ENCODE data around the gene CASZ1.

The CASZ1 gene

DNA sequence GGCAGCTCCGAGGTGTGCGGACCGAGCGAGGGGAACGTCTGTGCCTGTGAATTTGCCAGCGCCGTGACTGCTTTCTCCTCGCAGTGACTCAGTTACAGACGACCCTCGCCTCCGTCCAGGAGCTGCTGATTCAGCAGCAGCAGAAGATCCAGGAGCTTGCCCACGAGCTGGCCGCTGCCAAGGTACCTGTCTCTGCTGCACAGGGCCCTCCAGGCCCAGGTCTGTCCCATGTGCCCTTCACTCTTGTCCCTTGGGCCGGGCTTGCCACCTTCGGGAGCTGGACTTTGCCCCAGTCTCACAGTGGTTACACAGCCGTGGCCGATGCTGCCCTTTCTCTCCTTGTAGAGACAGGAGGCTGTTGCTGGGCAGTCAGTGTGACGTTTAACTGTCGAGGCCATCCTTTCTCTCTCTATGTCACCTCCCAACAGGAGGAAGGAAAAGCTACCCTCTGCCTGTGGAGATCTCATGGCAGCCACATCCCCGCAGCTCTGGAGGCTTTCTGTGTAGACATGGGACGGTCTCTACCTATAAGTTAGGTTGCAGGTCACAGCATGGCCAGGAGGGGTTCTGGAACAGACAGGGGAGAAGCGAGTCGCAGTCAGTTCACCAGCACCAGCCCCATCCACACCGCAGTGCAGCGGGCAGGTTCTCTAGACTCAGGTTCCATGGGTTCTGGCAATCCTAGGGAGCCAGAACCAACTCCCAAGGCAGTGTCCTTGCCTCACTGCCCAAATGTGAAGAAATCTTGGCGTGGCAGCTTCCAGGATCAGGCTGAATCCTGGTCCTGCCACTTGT lies 172.0 kb downstream of the CASZ1 start:
- DNase-seq (ENCODE audit: extremely low read depth, low read depth), result no peak
- no peak overlapping the region for H3K4me3 ChIP-seq (replicated peaks; ENCODE audit: low read depth, low read length)
- TF ChIP-seq, protein P1, sequence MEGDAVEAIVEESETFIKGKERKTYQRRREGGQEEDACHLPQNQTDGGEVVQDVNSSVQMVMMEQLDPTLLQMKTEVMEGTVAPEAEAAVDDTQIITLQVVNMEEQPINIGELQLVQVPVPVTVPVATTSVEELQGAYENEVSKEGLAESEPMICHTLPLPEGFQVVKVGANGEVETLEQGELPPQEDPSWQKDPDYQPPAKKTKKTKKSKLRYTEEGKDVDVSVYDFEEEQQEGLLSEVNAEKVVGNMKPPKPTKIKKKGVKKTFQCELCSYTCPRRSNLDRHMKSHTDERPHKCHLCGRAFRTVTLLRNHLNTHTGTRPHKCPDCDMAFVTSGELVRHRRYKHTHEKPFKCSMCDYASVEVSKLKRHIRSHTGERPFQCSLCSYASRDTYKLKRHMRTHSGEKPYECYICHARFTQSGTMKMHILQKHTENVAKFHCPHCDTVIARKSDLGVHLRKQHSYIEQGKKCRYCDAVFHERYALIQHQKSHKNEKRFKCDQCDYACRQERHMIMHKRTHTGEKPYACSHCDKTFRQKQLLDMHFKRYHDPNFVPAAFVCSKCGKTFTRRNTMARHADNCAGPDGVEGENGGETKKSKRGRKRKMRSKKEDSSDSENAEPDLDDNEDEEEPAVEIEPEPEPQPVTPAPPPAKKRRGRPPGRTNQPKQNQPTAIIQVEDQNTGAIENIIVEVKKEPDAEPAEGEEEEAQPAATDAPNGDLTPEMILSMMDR (IDR thresholded peaks at IDR 0.05; ENCODE audit: low read depth, low read length, missing control alignments), result no peak

DNA sequence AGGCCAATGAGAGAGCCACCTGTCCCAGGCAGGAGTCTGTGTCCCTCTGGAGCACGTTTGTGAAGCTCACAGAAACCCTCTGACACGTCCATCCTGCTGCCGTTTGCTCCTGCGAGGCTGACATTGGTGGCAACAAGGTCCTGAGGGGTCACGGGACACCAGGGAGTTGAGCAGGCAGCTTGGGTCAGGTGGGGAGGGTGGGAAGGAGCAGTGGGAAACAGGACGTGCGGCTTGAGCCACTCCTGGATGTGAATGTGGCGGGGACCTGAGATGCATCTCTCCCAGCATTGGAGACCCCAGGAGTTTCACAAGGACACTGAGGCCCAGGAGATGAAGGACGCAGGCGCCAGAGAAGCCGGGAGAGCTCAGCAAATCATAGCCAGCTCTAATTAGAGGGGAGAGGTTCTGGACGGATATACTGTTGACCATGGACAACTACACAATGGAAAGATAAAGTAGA lies 172.7 kb downstream of the CASZ1 start:
- no peak overlapping the region for H3K4me3 ChIP-seq (replicated peaks; ENCODE audit: low read depth, low read length)
- TF ChIP-seq, protein P1 (IDR thresholded peaks at IDR 0.05; ENCODE audit: low read depth, low read length, missing control alignments), result no peak
- DNase-seq (ENCODE audit: extremely low read depth, low read depth), result no peak

DNA sequence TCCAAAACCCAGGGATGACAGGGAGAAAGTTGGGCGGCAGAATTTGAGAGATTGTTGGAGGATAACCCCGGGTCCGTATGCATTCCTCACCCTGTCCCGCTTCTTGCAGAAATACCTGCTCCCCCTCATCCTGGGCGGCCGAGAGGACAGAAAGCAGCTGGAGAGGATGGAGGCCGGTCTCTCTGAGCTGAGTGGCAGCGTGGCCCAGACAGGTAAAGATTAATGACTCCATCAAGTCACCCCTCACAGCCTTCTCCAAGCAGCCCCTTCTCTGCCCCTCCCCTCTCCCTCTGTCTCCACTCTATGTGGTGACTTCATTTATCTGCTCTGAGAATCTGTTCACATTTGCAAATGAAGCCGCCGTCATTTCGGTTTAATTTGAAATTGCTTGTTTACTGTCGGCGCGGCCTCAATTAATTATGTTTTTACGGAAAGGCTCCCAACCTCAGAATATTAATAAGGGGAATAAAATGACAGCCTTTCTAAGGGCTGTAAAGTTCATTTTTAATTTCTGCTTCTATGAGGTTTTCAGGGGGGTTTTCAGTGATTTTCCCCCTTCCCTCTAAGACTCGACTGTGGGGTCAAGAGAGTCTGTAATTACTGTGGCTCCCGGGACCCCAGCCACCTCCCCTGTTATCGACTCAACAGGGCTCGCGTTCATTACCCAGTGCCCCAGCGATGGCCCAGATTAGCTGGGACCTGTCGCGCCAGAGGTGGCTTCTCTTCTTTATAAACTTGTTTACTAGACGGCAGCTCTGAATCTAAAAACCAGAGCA lies 173.3 kb downstream of the CASZ1 start:
- no peak overlapping the region for H3K4me3 ChIP-seq (replicated peaks; ENCODE audit: low read depth, low read length)
- TF ChIP-seq, protein P1 (IDR thresholded peaks at IDR 0.05; ENCODE audit: low read depth, low read length, missing control alignments), result no peak
- DNase-seq (ENCODE audit: extremely low read depth, low read depth), result no peak

DNA sequence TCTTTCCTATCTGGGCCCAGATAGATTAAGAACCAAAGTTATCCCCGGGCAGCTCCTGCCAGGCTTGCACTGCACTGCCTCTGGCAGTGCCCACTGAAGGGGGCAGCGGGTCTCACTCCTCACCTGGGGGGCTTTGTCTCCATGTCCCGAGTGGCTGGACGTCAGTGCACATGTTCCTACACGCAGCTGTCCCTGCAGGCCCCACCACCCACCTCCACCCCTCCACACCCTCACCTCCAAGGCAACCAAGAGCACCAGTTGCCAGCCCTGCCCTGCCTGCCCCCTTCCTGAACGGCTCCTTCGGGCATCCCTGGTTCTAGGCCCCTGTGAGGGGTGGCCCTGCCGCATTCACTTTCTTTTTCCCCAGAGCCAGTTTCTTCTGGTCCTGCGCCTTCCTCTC lies 174.5 kb downstream of the CASZ1 start:
- no peak overlapping the region for H3K4me3 ChIP-seq (replicated peaks; ENCODE audit: low read depth, low read length)
- DNase-seq (ENCODE audit: extremely low read depth, low read depth), result no peak
- TF ChIP-seq, protein P1 (IDR thresholded peaks at IDR 0.05; ENCODE audit: low read depth, low read length, missing control alignments), result no peak

DNA sequence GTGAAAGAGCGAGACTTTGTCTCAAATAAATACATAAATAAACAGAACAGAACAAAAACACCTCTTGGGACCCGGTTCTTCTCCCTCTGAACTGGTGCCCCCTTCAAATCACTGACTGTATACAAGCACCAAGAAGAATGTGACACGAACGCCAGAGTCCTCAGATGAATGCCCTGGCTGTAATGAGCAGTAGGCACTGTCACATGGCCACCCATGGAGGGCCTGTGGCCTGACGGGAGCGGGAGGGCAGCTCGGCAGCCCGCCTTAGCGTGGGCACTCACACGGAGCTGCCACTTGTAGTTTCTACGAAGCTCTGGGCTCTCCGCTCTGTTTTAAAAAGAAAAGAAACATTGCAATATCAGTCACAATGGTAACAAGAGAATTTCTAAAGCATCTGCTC lies 175.7 kb downstream of the CASZ1 start:
- DNase-seq (ENCODE audit: extremely low read depth, low read depth), result no peak
- TF ChIP-seq, protein P1 (IDR thresholded peaks at IDR 0.05; ENCODE audit: low read depth, low read length, missing control alignments), result no peak
- no peak overlapping the region for H3K4me3 ChIP-seq (replicated peaks; ENCODE audit: low read depth, low read length)

DNA sequence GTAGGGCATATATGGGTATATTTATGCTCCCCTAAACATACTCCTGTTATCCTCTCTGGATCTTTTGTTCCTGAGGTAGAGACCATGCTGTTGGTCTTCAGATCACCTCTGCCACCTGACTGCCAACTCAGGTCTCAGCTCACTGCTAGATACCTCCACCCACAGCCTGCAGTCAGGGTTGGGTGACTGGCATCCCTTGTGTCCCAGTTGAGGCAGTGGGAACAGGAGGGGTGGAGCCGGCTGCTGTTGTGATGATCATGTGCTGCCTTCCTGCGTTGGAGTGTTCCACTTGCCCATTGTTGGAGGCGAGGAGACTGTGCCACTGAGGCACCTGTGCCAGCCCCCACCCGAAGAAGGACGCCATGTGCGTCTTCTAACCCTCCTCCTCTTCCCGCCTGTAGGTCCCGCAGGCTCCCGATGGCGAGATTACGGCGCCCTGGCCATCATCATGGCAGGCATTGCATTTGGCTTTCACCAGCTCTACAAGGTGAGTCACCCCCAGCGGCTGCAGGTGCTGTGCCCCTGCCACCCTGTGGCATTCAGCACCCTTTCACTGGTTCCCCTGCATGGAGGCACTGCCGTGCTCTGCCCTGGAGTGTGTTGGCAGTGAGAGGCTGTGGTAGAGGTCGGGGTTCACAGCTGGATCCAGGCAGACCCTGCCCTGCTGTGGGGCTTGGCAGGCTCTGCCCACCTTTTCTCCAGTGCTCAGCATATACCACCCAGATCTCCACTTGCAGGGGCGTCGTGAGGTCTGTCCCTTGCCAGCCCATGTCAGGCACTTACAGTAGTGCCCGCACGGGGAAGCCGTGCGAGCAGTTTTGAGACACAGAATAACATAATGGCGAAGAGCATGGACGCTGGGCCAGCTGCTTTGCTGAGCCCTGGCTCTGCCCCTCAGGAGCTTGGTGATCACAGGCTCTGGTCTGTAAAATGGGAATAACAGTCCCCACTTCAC lies 178.2 kb downstream of the CASZ1 start:
- TF ChIP-seq, protein P1 (IDR thresholded peaks at IDR 0.05; ENCODE audit: low read depth, low read length, missing control alignments), result no peak
- H3K4me3 ChIP-seq (replicated peaks; ENCODE audit: low read depth, low read length), result no peak overlapping the region
- DNase-seq (ENCODE audit: extremely low read depth, low read depth), result no peak

Data from HFF-Myc (cell line).